BE2C (cell line): ENCODE measurements around the gene SFSWAP.

Experiments
- DNase-seq: peaks from one replicate; pipeline ENCODE4 v3.0.0-alpha.2; 2020
- H3K27me3 ChIP-seq: fragments of 250-450 bp; sonication (Bioruptor Pico); 2 replicates; pipeline ENCODE4 v1.5.1; 2020; ENCODE audit warnings: mild to moderate bottlenecking
- H3K36me3 ChIP-seq: fragments of 250-450 bp; sonication (Bioruptor Pico); 2 replicates; pipeline ENCODE4 v1.5.1; 2020; ENCODE audit warnings: mild to moderate bottlenecking
- H3K4me1 ChIP-seq: fragments of 250-450 bp; sonication (Bioruptor Pico); 2 replicates; pipeline ENCODE4 v1.5.1; 2020
- H3K4me3 ChIP-seq: 2 replicates; pipeline ENCODE4 v1.5.1; 2011; ENCODE audit warnings: low read depth, low read length
- H3K9me3 ChIP-seq: fragments of 250-450 bp; sonication (Bioruptor Pico); 2 replicates; pipeline ENCODE4 v1.5.1; 2020
- CTCF ChIP-seq: IDR thresholded peaks from 2 replicates; pipeline ENCODE4 v1.5.1; 2012; ENCODE audit warnings: mild to moderate bottlenecking, low read depth, low read length

SFSWAP gene

GRCh38 chr12:131716282-131716681, 5.4 kb downstream of the SFSWAP start:
- H3K4me3 ChIP-seq = no peak overlapping the region
- no peaks in the 10 kb centered on the region for H3K27me3 ChIP-seq
- H3K9me3 ChIP-seq = no peaks in the 10 kb centered on the region
- no peak for DNase-seq
- no peaks in the 10 kb centered on the region for H3K4me1 ChIP-seq
- TF ChIP-seq CTCF = no peak
- H3K36me3 ChIP-seq = peaks cover 75% of the 10 kb centered on the region

- no peak for DNase-seq
- Histone ChIP-seq H3K27me3 (no peaks in the 10 kb centered on the region), H3K4me3 (no peak overlapping the region), H3K4me1 (no peaks in the 10 kb centered on the region), H3K36me3 (peaks cover 81% of the 10 kb centered on the region), H3K9me3 (no peaks in the 10 kb centered on the region)
- no peak for TF ChIP-seq CTCF
Observed at GRCh38 chr12:131720241-131720640, 9.4 kb downstream of the SFSWAP start.

- no peak for DNase-seq
- H3K4me1 ChIP-seq = no peaks in the 10 kb centered on the region
- H3K27me3 ChIP-seq = no peaks in the 10 kb centered on the region
- no peak for TF ChIP-seq CTCF
- no peaks in the 10 kb centered on the region for H3K9me3 ChIP-seq
- peaks cover 79% of the 10 kb centered on the region for H3K36me3 ChIP-seq
- H3K4me3 ChIP-seq = no peak overlapping the region
Observed at GRCh38 chr12:131720921-131721320, 10.0 kb downstream of the SFSWAP start.

- no peak for DNase-seq
- no peak overlapping the region for H3K4me3 ChIP-seq
- H3K4me1 ChIP-seq = no peaks in the 10 kb centered on the region
- no peaks in the 10 kb centered on the region for H3K9me3 ChIP-seq
- H3K27me3 ChIP-seq = no peaks in the 10 kb centered on the region
- peaks cover 79% of the 10 kb centered on the region for H3K36me3 ChIP-seq
- no peak for TF ChIP-seq CTCF
Observed at GRCh38 chr12:131721548-131721947, 10.7 kb downstream of the SFSWAP start.

GRCh38 chr12:131723532-131723931, 12.6 kb downstream of the SFSWAP start:
- Histone ChIP-seq H3K4me3 (no peak overlapping the region), H3K36me3 (peaks cover 81% of the 10 kb centered on the region), H3K9me3 (no peaks in the 10 kb centered on the region), H3K27me3 (no peaks in the 10 kb centered on the region), H3K4me1 (no peaks in the 10 kb centered on the region)
- DNase-seq = no peak
- TF ChIP-seq CTCF = no peak

GRCh38 chr12:131724534-131724933, 13.6 kb downstream of the SFSWAP start:
- Histone ChIP-seq H3K36me3 (peaks cover 81% of the 10 kb centered on the region), H3K27me3 (no peaks in the 10 kb centered on the region), H3K4me1 (no peaks in the 10 kb centered on the region), H3K9me3 (no peaks in the 10 kb centered on the region), H3K4me3 (no peak overlapping the region)
- no peak for DNase-seq
- TF ChIP-seq CTCF = no peak
